GM12878 (cell line): ENCODE measurements around the gene SERPINB6. TPM values are rescaled to one million over a fixed set of nuclear protein-coding genes. Genes with fewer than 3 reads are reported as not detected.
A peak's percentile ranks its signal among the peaks of the same experiment; 100 is the strongest.
"Not testable (repeated sequence)": the region's sequence is repeated elsewhere in the genome, so short reads cannot be mapped to it uniquely, and the experiment has no call there.

Experiments
- ATAC-seq: fragments of 200-7000 bp; cut with Tn5 transposase; 3 replicates; pipeline ENCODE4 v1.9.1; 2020; ENCODE audit warnings: mild to moderate bottlenecking, moderate library complexity
- BruUV-seq: library from RNA; stranded (reverse); fragments of 400-500 nt; replicated peaks from 2 replicates; lab custom pipeline; 2021; lab: Mats Ljungman, UMichigan
- CTCF ChIA-PET: fragments of 300-600 bp; sonication (Branson Sonifier 250); formaldehyde crosslinking; extraction: SDS; loops from one replicate; lab custom pipeline; 2021; ENCODE audit warnings: inconsistent platforms; lab: Yijun Ruan, JAX
- POLR2A ChIA-PET: fragments of 350-600 bp; formaldehyde crosslinking; extraction: SDS; loops from one replicate; lab custom pipeline; 2021; ENCODE audit warnings: inconsistent platforms; lab: Charles Lee
- RAD21 ChIA-PET: fragments of 300-600 bp; sonication (Branson Sonifier 250); formaldehyde crosslinking; loops from one replicate; lab custom pipeline; 2023; ENCODE audit warnings: antibody characterized with exemption; ENCODE audit not compliant: unreplicated experiment; lab: Charles Lee
- SMC1A ChIA-PET: fragments of 300-600 bp; sonication (Branson Sonifier 250); formaldehyde crosslinking; loops from one replicate; lab custom pipeline; 2023; ENCODE audit not compliant: unreplicated experiment, uncharacterized antibody; lab: Charles Lee
- DNase-seq: peaks from one replicate; pipeline ENCODE4 v3.0.0-alpha.2; 2011; ENCODE audit warnings: low read depth, low spot score
- FAIRE-seq: peaks from 3 replicates; lab custom pipeline; 2011; peaks lifted over from hg19 to GRCh38; lab: Jason Lieb, UNC
- H2AFZ ChIP-seq: 2 replicates; pipeline ENCODE4 v1.6.0; 2011; ENCODE audit warnings: low read depth, low read length, control low read depth; ENCODE audit not compliant: control insufficient read depth
- H3K27ac ChIP-seq: 2 replicates; pipeline ENCODE4 v1.5.1; 2011; ENCODE audit warnings: control low read depth; ENCODE audit not compliant: control insufficient read depth, insufficient read depth
- H3K27me3 ChIP-seq, 2 experiments: replicated peaks in 1 of 2; 2 replicates each; pipeline versions ENCODE4 v1.6.0 to v1.6.1; 2011; ENCODE audit warnings: low read length in 1 of 2; ENCODE audit not compliant: control insufficient read depth in 2 of 2, insufficient read depth in 2 of 2
- H3K36me3 ChIP-seq, 2 experiments: 2 replicates each; pipeline ENCODE4 v1.5.1; 2011; ENCODE audit warnings: low read length in 1 of 2; ENCODE audit not compliant: control insufficient read depth in 2 of 2, insufficient read depth in 2 of 2
- H3K4me1 ChIP-seq: 2 replicates; pipeline ENCODE4 v1.6.1; 2011; ENCODE audit warnings: mild to moderate bottlenecking, low read length, moderate library complexity, mixed read lengths; ENCODE audit not compliant: control insufficient read depth, insufficient read depth
- H3K4me2 ChIP-seq: 2 replicates; pipeline ENCODE4 v1.6.0; 2011; ENCODE audit warnings: control low read depth; ENCODE audit not compliant: control insufficient read depth, insufficient read depth
- H3K4me3 ChIP-seq: fragments of 200-600 bp; sonication (generic); 2 replicates; pipeline ENCODE4 v1.5.1; 2016
- H3K79me2 ChIP-seq: 2 replicates; pipeline ENCODE4 v1.6.0; 2011; ENCODE audit warnings: low read length; ENCODE audit not compliant: control insufficient read depth, insufficient read depth
- H3K9ac ChIP-seq: 2 replicates; pipeline ENCODE4 v1.8.0; 2011; ENCODE audit warnings: low read length, control low read depth, mixed read lengths; ENCODE audit not compliant: control insufficient read depth, insufficient read depth
- H3K9me3 ChIP-seq: replicated peaks from 3 replicates; pipeline ENCODE4 v1.5.1; 2011; ENCODE audit warnings: mild to moderate bottlenecking, low read length; ENCODE audit not compliant: control insufficient read depth, insufficient read depth
- H4K20me1 ChIP-seq: 2 replicates; pipeline ENCODE4 v1.6.0; 2011; ENCODE audit not compliant: control insufficient read depth, insufficient read depth
- WGBS: methylation state at CpG from one replicate; pipeline ENCODE4 v1.1.6; 2016; ENCODE audit warnings: low lambda C conversion rate; ENCODE audit not compliant: insufficient replicate concordance, insufficient coverage; ENCODE audit errors: missing lambda C conversion rate; 5-methylcytosine and 5-hydroxymethylcytosine counted together
- in situ Hi-C: fragments of 300-500 bp; cut with MboI; formaldehyde crosslinking; loops from 9 replicates; pipeline ENCODE4 v1.14.3; 2018; ENCODE audit warnings: mixed read lengths
- intact Hi-C: fragments of 100-400 bp; cut with micrococcal nuclease; formaldehyde crosslinking; loops from one replicate; pipeline ENCODE4 v1.14.2; 2022; ENCODE audit not compliant: unreplicated experiment
- polyA plus RNA-seq, 11 experiments: library from polyadenylated mRNA; depleted of rRNA in 4 of 11; unstranded in 6 of 11; stranded (reverse) in 5 of 11; fragments of >200 nt; fragmentation: Nextera tagmentation in 4 of 11; fragmentation: Illumina TruSeq in 1 of 11; extraction: Ambion mirVana in 4 of 11; extraction: Trizol in 1 of 11; gene quantifications; 1 replicate in 1 of 11; 2 replicates in 10 of 11; pipeline versions ENCODE4 v1.2.1 to v1.2.3, GENCODE V29; 2011 to 2016; ENCODE audit warnings: inconsistent platforms in 2 of 11, missing spikeins in 2 of 11, low read depth in 1 of 11
- total RNA-seq, 4 experiments: library from RNA; depleted of rRNA in 3 of 4; stranded (reverse); fragments of >200 nt in 3 of 4; fragmentation: Illumina TruSeq in 1 of 4; extraction: Trizol in 1 of 4; gene quantifications; 2 replicates each; pipeline versions ENCODE4 v1.2.1 to v1.2.3, GENCODE V29; 2013 to 2021
- TF ChIP-seq, protein P1 (sequence below): fragments of 450-650 bp; IDR thresholded peaks from 2 replicates; pipeline ENCODE4 v1.6.1; 2017; ENCODE audit warnings: low read depth, mild to moderate bottlenecking, moderate library complexity
- TF ChIP-seq, protein P2 (sequence below): IDR thresholded peaks from 2 replicates; pipeline ENCODE4 v1.6.1; 2012; ENCODE audit warnings: low read length, inconsistent platforms

The SERPINB6 gene
- total and polyA plus RNA-seq, 10 of the 15 experiments (the other 5 are each of a cell fraction or from before 2014, with no cell fraction given): 0.37 to 2.2 (median 0.68) TPM; not detected in 1

DNA sequence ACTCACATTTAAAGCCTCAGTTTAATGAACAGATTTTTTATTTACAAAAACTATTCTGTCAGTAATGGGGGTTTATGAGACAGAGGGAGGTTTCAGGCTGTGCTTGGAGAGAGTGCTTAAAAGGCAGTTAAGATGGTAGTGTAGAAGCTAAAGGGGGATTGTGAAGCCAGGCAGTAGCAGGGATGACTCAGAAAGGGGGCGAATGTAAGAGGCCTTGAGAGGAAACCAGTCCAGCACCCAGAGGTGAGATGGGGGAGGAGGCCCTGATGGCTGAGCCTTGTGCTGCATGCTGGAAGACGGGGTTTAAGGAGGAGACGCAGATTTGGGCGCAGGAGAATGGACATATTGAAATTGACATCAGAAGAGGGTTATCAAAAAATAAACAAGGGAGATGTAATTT, 61.6 kb downstream of the SERPINB6 start:
- WGBS: 76% methylated on average over 4 of the region's 4 CpGs
- Histone ChIP-seq H3K4me3 (no peak overlapping the region), H3K4me2 (no peak overlapping the region), H3K9ac (no peak overlapping the region), H3K4me1 (peaks cover 13% of the 10 kb centered on the region), H3K27ac (no peak overlapping the region), H3K27me3 (no peaks in the 10 kb centered on the region; a peak in 1 of 4 replicates), H2AFZ (no peak overlapping the region), H4K20me1 (no peaks in the 10 kb centered on the region), H3K9me3 (no peaks in the 10 kb centered on the region; the same call in 2 of the 3 replicates), H3K79me2 (no peaks in the 10 kb centered on the region), H3K36me3 (no peaks in the 10 kb centered on the region)
- BruUV-seq: no TSS peak
- in situ Hi-C loops (loop anchor here (10.0 kb wide), 1 partner anchor 65 kb away; the partner anchor contains the start of gene SERPINB1), intact Hi-C loops (no loop called here)
- DNase-seq: no peak
- FAIRE-seq: no peak
- ChIA-PET SMC1A (interaction anchor here (0.7 to 3.0 kb wide), 3 partner anchors 11 to 63 kb away, joined by 4 to 43 read pairs (median 4); no protein-coding TSS in a partner anchor), CTCF (interaction anchor here (0.7 to 5.0 kb wide), 5 partner anchors 12 to 723 kb away, joined by 3 to 143 read pairs (median 4); no protein-coding TSS in a partner anchor), RAD21 (interaction anchor here (0.7 to 1.3 kb wide), 6 partner anchors 9 to 118 kb away, joined by 3 to 11 read pairs (median 4); no protein-coding TSS in a partner anchor), POLR2A (interaction anchor here (0.8 kb wide), 1 partner anchor 9 kb away, joined by 3 read pairs; no protein-coding TSS in a partner anchor)
- TF ChIP-seq, protein P1, sequence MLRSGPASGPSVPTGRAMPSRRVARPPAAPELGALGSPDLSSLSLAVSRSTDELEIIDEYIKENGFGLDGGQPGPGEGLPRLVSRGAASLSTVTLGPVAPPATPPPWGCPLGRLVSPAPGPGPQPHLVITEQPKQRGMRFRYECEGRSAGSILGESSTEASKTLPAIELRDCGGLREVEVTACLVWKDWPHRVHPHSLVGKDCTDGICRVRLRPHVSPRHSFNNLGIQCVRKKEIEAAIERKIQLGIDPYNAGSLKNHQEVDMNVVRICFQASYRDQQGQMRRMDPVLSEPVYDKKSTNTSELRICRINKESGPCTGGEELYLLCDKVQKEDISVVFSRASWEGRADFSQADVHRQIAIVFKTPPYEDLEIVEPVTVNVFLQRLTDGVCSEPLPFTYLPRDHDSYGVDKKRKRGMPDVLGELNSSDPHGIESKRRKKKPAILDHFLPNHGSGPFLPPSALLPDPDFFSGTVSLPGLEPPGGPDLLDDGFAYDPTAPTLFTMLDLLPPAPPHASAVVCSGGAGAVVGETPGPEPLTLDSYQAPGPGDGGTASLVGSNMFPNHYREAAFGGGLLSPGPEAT: no peak
- TF ChIP-seq, protein P2, sequence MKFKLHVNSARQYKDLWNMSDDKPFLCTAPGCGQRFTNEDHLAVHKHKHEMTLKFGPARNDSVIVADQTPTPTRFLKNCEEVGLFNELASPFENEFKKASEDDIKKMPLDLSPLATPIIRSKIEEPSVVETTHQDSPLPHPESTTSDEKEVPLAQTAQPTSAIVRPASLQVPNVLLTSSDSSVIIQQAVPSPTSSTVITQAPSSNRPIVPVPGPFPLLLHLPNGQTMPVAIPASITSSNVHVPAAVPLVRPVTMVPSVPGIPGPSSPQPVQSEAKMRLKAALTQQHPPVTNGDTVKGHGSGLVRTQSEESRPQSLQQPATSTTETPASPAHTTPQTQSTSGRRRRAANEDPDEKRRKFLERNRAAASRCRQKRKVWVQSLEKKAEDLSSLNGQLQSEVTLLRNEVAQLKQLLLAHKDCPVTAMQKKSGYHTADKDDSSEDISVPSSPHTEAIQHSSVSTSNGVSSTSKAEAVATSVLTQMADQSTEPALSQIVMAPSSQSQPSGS: no peak
- ATAC-seq: peak; percentile 27; the same call in 2 of the 3 replicates

DNA sequence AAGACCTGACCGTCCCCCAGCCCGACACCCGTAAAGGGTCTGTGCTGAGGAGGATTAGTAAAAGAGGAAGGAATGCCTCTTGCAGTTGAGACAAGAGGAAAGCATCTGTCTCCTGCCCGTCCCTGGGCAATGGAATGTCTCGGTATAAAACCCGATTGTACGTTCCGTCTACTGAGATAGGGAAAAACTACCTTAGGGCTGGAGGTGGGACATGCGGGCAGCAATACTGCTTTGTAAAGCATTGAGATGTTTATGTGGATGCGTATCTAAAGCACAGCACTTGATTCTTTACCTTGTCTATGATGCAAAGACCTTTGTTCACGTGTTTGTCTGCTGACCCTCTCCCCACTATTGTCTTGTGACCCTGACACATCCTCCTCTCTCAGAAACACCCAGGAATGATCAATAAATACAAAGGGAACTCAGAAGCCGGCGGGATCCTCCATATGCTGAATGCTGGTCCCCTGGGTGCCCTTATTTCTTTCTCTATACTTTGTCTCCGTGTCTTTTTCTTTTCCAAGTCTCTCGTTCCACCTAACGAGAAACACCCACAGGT, 62.2 kb downstream of the SERPINB6 start:
- H3K4me2 ChIP-seq, FAIRE-seq, H3K27me3 ChIP-seq, ATAC-seq, H2AFZ ChIP-seq, DNase-seq, BruUV-seq, H3K79me2 ChIP-seq, H4K20me1 ChIP-seq, H3K9ac ChIP-seq, in situ Hi-C loops, H3K9me3 ChIP-seq, H3K4me3 ChIP-seq, intact Hi-C loops, H3K27ac ChIP-seq, H3K36me3 ChIP-seq: not testable (repeated sequence)
- ChIA-PET POLR2A (interaction anchor here (0.8 kb wide), 1 partner anchor 8 kb away, joined by 3 read pairs; no protein-coding TSS in a partner anchor), SMC1A (interaction anchor here (0.7 to 3.0 kb wide), 2 partner anchors 10 to 63 kb away, joined by 4 to 43 read pairs; no protein-coding TSS in a partner anchor), CTCF (interaction anchor here (0.7 to 5.0 kb wide), 5 partner anchors 11 to 723 kb away, joined by 3 to 143 read pairs (median 4); no protein-coding TSS in a partner anchor), RAD21 (interaction anchor here (1.0 to 1.3 kb wide), 5 partner anchors 9 to 118 kb away, joined by 3 to 11 read pairs (median 4); no protein-coding TSS in a partner anchor)
- peaks cover 13% of the 10 kb centered on the region for H3K4me1 ChIP-seq
- WGBS: 77% methylated on average over 16 of the region's 16 CpGs

DNA sequence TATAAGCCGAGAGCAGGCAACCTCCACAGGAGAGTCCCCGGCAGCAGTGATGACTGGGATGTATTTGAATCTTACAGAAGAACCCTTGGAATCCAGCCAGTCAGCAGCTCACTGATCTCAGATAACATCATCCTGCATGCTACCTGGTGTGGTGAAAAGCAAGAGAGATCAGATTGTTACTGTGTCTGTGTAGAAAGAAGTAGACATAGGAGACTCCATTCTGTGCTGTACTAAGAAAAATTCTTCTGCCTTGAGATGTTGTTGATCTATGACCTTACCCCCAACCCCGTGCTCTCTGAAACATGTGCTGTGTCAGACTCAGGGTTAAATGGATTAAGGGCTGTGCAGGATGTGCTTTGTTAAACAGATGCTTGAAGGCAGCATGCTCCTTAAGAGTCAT, 62.9 kb downstream of the SERPINB6 start:
- H3K36me3 ChIP-seq, H4K20me1 ChIP-seq, H3K27me3 ChIP-seq, H3K27ac ChIP-seq, H3K4me3 ChIP-seq, H3K9me3 ChIP-seq, DNase-seq, in situ Hi-C loops, H3K9ac ChIP-seq, RAD21 ChIA-PET, intact Hi-C loops, H2AFZ ChIP-seq, FAIRE-seq, BruUV-seq, H3K4me2 ChIP-seq, H3K79me2 ChIP-seq, ATAC-seq: not testable (repeated sequence)
- ChIA-PET SMC1A (interaction anchor here (0.7 kb wide), 1 partner anchor 63 kb away, joined by 6 read pairs; no protein-coding TSS in a partner anchor), CTCF (interaction anchor here (5.0 kb wide), 1 partner anchor 62 kb away, joined by 143 read pairs; no protein-coding TSS in a partner anchor), POLR2A (interaction anchor here (0.6 kb wide), 1 partner anchor 12 kb away, joined by 3 read pairs; no protein-coding TSS in a partner anchor)
- peaks cover 13% of the 10 kb centered on the region for H3K4me1 ChIP-seq
- 71% methylated on average over 3 of the region's 3 CpGs for WGBS
